ENCODE results near the gene RAB34. TPM values are rescaled to one million over a fixed set of nuclear protein-coding genes. Genes with fewer than 3 reads are reported as not detected.

Gene RAB34
- total and polyA plus RNA-seq, 9 of the 15 experiments (the other 6 are each of a cell fraction or from before 2014, with no cell fraction given): 0.07 to 3.8 (median 0.46) TPM; not detected in 1

DNA sequence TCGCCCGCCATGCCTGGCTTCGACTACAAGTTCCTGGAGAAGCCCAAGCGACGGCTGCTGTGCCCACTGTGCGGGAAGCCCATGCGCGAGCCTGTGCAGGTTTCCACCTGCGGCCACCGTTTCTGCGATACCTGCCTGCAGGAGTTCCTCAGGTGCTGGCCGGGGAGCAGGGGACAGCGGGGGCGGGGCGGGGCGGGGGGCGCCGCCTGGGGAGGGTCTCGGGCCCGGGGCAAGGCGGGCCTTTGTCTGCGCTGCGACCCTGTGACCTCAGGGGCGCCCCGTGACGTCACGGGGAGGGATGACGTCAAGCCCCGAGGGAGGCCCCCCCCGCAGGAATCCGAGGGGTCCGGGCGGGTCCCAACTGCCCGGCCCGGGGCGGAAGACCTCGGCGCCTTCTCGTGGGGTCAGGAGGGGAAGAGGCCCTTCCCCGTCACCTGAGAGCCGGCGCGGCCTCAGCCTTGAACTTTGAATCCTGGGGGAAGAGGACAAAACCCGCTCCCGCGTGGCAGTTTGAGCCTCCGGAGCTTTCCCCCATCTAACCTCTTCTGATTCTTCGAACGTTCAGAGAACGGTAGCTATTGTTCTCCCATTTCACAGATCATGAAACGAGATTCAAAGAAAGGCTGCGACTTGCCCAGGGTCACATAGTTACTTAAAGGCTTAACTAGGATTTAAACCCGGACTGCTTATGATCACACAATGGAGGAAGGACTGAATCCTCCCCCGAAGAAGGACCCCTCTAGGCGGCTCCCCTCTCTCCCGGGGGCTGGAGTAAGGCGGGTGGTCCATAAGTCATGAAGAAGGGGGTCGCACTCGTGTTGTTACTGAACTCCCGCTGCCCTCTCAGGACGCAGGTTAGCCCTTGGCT, 26.7 kb upstream of the RAB34 start (continued):
- TF ChIP-seq, protein P1, sequence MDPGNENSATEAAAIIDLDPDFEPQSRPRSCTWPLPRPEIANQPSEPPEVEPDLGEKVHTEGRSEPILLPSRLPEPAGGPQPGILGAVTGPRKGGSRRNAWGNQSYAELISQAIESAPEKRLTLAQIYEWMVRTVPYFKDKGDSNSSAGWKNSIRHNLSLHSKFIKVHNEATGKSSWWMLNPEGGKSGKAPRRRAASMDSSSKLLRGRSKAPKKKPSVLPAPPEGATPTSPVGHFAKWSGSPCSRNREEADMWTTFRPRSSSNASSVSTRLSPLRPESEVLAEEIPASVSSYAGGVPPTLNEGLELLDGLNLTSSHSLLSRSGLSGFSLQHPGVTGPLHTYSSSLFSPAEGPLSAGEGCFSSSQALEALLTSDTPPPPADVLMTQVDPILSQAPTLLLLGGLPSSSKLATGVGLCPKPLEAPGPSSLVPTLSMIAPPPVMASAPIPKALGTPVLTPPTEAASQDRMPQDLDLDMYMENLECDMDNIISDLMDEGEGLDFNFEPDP (CRISPR knock-in tag; IDR thresholded peaks at IDR 0.05): peak; percentile 60; the same call in 1 of the 2 replicates
- TF ChIP-seq KLF16 (IDR thresholded peaks at IDR 0.05) (no peak), DMBX1 (CRISPR knock-in tag; IDR thresholded peaks at IDR 0.05; ENCODE audit: borderline replicate concordance) (no peak; the same call in 1 of the 2 replicates), ZNF644 (tag; IDR thresholded peaks at IDR 0.05; ENCODE audit: low read depth) (no peak), ZNF140 (CRISPR knock-in tag; IDR thresholded peaks at IDR 0.05) (no peak), ZNF24 (IDR thresholded peaks at IDR 0.05) (no peak), ELF4 (CRISPR knock-in tag; IDR thresholded peaks at IDR 0.05) (no peak), MTA2 (IDR thresholded peaks at IDR 0.05; ENCODE audit: low read depth) (0 out of 2 replicates have a peak, but pooled peaks have one; percentile 14), LEF1 (IDR thresholded peaks at IDR 0.05) (no peak), IRF9 (tag; IDR thresholded peaks at IDR 0.05) (no peak), PRPF4 (IDR thresholded peaks at IDR 0.05; ENCODE audit: insufficient read depth, low read depth, low read length, poor library complexity, severe bottlenecking) (no peak), PURB (CRISPR knock-in tag; IDR thresholded peaks at IDR 0.05; ENCODE audit: low read depth) (no peak), JUND (IDR thresholded peaks at IDR 0.05; ENCODE audit: borderline replicate concordance, low read depth, low read length) (peak; percentile 70), JUND (tag; IDR thresholded peaks at IDR 0.05; ENCODE audit: borderline replicate concordance, low read depth, low read length) (peak; percentile 63; the same call in 1 of the 3 replicates), GABPA (tag; conservative IDR thresholded peaks at IDR 0.05; ENCODE audit: low read depth) (peak; percentile 7), KDM5B (IDR thresholded peaks at IDR 0.05; ENCODE audit: insufficient replicate concordance, low read depth, low read length) (peak; percentile 75), PKNOX1 (IDR thresholded peaks at IDR 0.05) (no peak), ZNF398 (CRISPR knock-in tag; IDR thresholded peaks at IDR 0.05) (no peak)
- TF ChIP-seq, protein P2, sequence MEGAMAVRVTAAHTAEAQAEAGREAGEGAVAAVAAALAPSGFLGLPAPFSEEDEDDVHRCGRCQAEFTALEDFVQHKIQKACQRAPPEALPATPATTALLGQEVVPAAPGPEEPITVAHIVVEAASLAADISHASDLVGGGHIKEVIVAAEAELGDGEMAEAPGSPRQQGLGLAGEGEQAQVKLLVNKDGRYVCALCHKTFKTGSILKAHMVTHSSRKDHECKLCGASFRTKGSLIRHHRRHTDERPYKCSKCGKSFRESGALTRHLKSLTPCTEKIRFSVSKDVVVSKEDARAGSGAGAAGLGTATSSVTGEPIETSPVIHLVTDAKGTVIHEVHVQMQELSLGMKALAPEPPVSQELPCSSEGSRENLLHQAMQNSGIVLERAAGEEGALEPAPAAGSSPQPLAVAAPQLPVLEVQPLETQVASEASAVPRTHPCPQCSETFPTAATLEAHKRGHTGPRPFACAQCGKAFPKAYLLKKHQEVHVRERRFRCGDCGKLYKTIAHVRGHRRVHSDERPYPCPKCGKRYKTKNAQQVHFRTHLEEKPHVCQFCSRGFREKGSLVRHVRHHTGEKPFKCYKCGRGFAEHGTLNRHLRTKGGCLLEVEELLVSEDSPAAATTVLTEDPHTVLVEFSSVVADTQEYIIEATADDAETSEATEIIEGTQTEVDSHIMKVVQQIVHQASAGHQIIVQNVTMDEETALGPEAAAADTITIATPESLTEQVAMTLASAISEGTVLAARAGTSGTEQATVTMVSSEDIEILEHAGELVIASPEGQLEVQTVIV (CRISPR knock-in tag; IDR thresholded peaks at IDR 0.05; ENCODE audit: borderline replicate concordance): no peak
